Measurements from ENCODE around the gene UMOD. TPM values are rescaled to one million over a fixed set of nuclear protein-coding genes. Genes with fewer than 3 reads are reported as not detected.
"Not testable (repeated sequence)": the region's sequence is repeated elsewhere in the genome, so short reads cannot be mapped to it uniquely, and the experiment has no call there.

UMOD gene
- total RNA-seq, 3 donors from 2014 or later: not detected

DNA sequence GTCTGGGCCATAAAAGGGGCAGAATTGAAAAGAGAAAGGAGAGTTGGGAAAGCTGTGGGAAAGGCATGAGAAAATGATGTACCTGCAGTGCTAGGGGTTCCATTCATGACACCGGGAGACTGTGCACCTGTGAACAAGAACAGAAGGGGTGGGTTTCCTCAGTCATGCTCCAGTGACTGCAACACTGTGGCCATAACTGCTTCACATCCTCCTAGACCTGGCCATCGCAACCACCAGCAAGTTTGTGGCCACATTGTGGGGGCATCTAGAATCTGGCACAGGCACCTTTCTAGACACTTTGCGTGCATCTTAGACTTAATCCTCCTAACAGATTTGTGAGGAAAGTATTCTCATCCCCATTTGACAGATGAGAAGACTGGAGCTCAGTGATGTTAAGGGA lies 37.9 kb downstream of the UMOD start:
- no peaks in the 10 kb centered on the region for H3K4me1 ChIP-seq (ENCODE audit: low read depth)
- H3K4me3 ChIP-seq: no peak overlapping the region
- intact Hi-C loops (cut with DNase I, micrococcal nuclease): no loop called here
- H3K9me3 ChIP-seq: no peaks in the 10 kb centered on the region
- no peak for TF ChIP-seq CTCF (IDR thresholded peaks at IDR 0.05)
- H3K36me3 ChIP-seq (ENCODE audit: low read depth): no peaks in the 10 kb centered on the region
- ATAC-seq: no peak
- no peak for DNase-seq

- intact Hi-C loops (cut with DNase I, micrococcal nuclease): no loop called here
- no peaks in the 10 kb centered on the region for H3K4me1 ChIP-seq (ENCODE audit: low read depth)
- no peak for ATAC-seq
These were observed 38.8 kb downstream of the UMOD start for GRCh38 chr16:20313741-20314140.

DNA sequence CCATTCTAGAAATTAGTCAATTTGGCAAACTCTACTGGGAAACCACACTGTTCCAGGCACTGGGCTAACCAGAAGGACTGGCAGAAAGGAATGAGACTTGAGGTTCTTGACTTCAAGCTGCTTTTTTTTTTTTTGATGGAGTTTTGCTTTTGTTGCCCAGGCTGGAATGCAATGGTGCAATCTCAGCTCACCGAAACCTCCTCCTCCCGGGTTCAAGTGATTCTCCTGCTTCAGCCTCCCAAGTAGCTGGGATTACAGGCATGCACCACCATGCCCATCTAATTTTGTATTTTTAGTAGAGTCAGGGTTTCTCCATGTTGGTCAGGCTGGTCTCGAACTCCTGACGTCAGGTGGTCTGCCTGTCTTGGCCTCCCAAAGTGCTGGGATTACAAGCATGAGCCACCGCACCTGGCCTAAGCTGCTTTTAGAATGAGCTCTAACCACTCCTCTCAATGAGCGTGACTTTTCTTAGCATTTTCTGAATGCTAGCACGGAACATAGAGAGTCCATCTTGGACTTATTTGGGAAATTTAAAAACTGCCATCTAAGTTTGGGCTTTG lies 39.9 kb downstream of the UMOD start:
- intact Hi-C loops (cut with DNase I, micrococcal nuclease); H3K36me3 ChIP-seq (ENCODE audit: low read depth); H3K4me1 ChIP-seq (ENCODE audit: low read depth); ATAC-seq; H3K4me3 ChIP-seq; H3K9me3 ChIP-seq; DNase-seq: not testable (repeated sequence)

More at GRCh38 chr16:20313741-20314140, 38.8 kb downstream of the UMOD start:
- Histone ChIP-seq H3K9me3 (no peaks in the 10 kb centered on the region), H3K4me3 (no peak overlapping the region), H3K36me3 (ENCODE audit: low read depth) (no peaks in the 10 kb centered on the region)
- DNase-seq: no peak
- no peak for TF ChIP-seq CTCF (IDR thresholded peaks at IDR 0.05)

- Histone ChIP-seq H3K9me3 (no peaks in the 10 kb centered on the region), H3K36me3 (ENCODE audit: low read depth) (no peaks in the 10 kb centered on the region), H3K4me3 (no peak overlapping the region), H3K4me1 (ENCODE audit: low read depth) (no peaks in the 10 kb centered on the region)
- TF ChIP-seq CTCF (IDR thresholded peaks at IDR 0.05): no peak
- intact Hi-C loops (cut with DNase I, micrococcal nuclease): no loop called here
- DNase-seq (no peak), ATAC-seq (no peak)
These were observed 41.0 kb downstream of the UMOD start for GRCh38 chr16:20311548-20311947.

DNA sequence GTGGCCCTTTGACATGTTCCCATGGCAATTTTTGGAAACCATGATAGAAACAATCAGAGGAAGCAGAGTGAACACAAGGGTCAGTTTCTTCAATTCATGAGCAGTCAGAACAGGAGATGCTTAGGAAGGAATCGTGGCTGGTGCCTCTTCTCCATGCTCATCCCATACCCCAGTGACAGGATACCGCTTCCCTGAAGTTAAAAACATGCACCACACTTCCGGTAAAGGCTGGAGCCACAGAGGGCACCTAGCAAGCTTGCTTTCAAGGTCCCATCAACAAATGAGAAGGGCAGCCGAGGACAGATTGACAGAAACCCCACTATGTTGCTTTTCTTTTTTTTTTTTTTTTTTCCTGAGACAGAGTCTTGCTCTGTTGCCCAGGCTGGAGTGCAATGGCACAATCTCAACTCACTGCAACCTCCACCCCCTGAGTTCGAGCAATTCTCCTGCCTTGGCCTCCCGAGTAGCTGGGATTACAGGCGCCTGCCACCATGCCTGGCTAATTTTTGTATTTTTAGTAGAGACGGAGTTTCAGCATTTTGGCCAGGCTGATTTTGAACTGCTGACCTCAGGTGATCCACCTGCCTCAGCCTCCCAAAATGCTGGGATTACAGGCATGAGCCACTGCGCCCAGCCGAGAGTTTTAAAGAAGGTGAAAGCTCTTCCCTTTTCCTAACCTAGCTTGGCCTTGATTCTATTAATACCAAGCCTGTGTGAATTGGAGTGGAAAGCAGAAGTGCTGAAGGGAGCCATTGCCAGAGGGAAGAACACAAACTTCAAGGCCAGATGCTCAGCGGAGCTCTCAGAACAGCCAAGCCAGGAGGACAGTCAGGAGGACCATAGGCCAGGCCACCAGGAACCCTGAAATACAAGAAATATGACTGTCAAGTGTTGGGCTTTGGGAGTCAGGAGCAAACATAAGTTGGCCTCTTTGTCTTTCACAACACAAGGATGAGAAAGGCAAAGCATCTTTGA lies 41.8 kb downstream of the UMOD start:
- H3K4me3 ChIP-seq: no peak overlapping the region
- intact Hi-C loops (cut with DNase I, micrococcal nuclease): no loop called here
- H3K9me3 ChIP-seq: no peaks in the 10 kb centered on the region
- TF ChIP-seq CTCF (IDR thresholded peaks at IDR 0.05): no peak
- H3K36me3 ChIP-seq (ENCODE audit: low read depth): no peaks in the 10 kb centered on the region
- DNase-seq (no peak), ATAC-seq (no peak)
- no peaks in the 10 kb centered on the region for H3K4me1 ChIP-seq (ENCODE audit: low read depth)

- ATAC-seq: no peak
- DNase-seq: no peak
- no peak for TF ChIP-seq CTCF (IDR thresholded peaks at IDR 0.05)
- Histone ChIP-seq H3K36me3 (ENCODE audit: low read depth) (no peaks in the 10 kb centered on the region), H3K4me1 (ENCODE audit: low read depth) (no peaks in the 10 kb centered on the region), H3K9me3 (no peaks in the 10 kb centered on the region), H3K4me3 (no peak overlapping the region)
- intact Hi-C loops (cut with DNase I, micrococcal nuclease): loop anchor here in 1 of 2 donors (10.0 kb wide), 1 partner anchor 395 kb away; no protein-coding TSS in a partner anchor
These were observed 42.7 kb downstream of the UMOD start for GRCh38 chr16:20309786-20310185.
